ENCODE measurements around the gene SELL. TPM values are rescaled to one million over a fixed set of nuclear protein-coding genes. Genes with fewer than 3 reads are reported as not detected.

SELL gene
- total and polyA plus RNA-seq, 2 of the 4 experiments (the other 2 are of a cell fraction) = not detected

DNA sequence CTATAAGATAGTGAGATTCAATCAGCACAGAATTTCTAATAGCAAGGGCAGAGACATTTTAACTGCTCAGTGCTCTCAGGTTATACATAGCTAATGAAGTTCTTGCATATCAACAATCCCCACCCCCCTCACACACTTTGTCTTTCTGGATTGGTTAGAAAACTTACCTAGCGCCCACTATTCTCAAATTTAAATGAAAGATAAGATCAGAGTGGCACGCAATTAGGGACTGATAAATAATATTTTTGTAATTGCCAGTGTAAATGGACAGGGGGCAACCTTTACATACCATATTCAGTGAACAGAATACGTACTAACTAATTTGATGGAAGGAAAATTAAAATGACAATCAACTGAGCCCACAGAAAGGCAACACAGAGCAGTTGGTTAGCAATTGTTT lies 11.7 kb downstream of the SELL start:
- ATAC-seq (ENCODE audit: low read depth) = no peak
- CTCF ChIA-PET = interaction anchor here (1.7 kb wide), 1 partner anchor 12 kb away, joined by 3 read pairs; no protein-coding TSS in a partner anchor
- no peak overlapping the region for H3K4me3 ChIP-seq (ENCODE audit: insufficient read depth, low read depth, low read length)
- no peak overlapping the region for H3K56ac ChIP-seq (ENCODE audit: extremely low read depth, insufficient read depth, low read length)
- H2BK120ac ChIP-seq (ENCODE audit: low read depth, low read length) = no peak overlapping the region
- in situ Hi-C loops (cut with MboI; ENCODE audit: low sequenced_read_pairs) (no loop called here), dilution Hi-C loops (cut with HindIII; ENCODE audit: low sequenced_read_pairs, unreplicated experiment) (no loop called here), intact Hi-C loops (cut with micrococcal nuclease) (no loop called here)
- no peaks in the 10 kb centered on the region for H3K27me3 ChIP-seq (ENCODE audit: control insufficient read depth, insufficient read depth, low read length)
- H3K23ac ChIP-seq (ENCODE audit: low read depth, low read length) = no peak overlapping the region
- BruUV-seq (replicated peaks) = no TSS peak
- H2AFZ ChIP-seq (replicated peaks; ENCODE audit: low read length, poor library complexity) = no peak overlapping the region
- no peak overlapping the region for H4K8ac ChIP-seq (ENCODE audit: low read depth in 2 of 2, low read length in 2 of 2)
- no peak overlapping the region for H2BK5ac ChIP-seq (ENCODE audit: low read depth, low read length, poor library complexity, severe bottlenecking)
- H3K27ac ChIP-seq (ENCODE audit: insufficient read depth, low read length) = no peak overlapping the region
- H3K9me3 ChIP-seq (ENCODE audit: control insufficient read depth, insufficient read depth, low read length) = no peaks in the 10 kb centered on the region
- H4K91ac ChIP-seq (ENCODE audit: insufficient read depth, low read depth, low read length) = no peak overlapping the region
- no peaks in the 10 kb centered on the region for H3K4me1 ChIP-seq (ENCODE audit: control insufficient read depth, insufficient read depth, low read length)
- H4K5ac ChIP-seq (ENCODE audit: low read depth, low read length) = no peak overlapping the region
- no peak overlapping the region for H3K9ac ChIP-seq (ENCODE audit: low read depth, low read length)
- DNase-seq = no peak
- no peaks in the 10 kb centered on the region for H3K9me1 ChIP-seq (ENCODE audit: insufficient read depth, low read length)
- no peak overlapping the region for H2BK20ac ChIP-seq (ENCODE audit: low read depth, low read length)
- no peak overlapping the region for H2BK15ac ChIP-seq (ENCODE audit: low read depth, low read length)
- H2AK5ac ChIP-seq (ENCODE audit: low read depth, low read length) = no peak overlapping the region
- H2AK9ac ChIP-seq (replicated peaks; ENCODE audit: low read depth, low read length, poor library complexity) = no peak overlapping the region
- POLR2A ChIA-PET (ENCODE audit: unreplicated experiment) = no interaction called here
- TF ChIP-seq, protein P1, sequence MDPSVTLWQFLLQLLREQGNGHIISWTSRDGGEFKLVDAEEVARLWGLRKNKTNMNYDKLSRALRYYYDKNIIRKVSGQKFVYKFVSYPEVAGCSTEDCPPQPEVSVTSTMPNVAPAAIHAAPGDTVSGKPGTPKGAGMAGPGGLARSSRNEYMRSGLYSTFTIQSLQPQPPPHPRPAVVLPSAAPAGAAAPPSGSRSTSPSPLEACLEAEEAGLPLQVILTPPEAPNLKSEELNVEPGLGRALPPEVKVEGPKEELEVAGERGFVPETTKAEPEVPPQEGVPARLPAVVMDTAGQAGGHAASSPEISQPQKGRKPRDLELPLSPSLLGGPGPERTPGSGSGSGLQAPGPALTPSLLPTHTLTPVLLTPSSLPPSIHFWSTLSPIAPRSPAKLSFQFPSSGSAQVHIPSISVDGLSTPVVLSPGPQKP (IDR thresholded peaks at IDR 0.05; ENCODE audit: borderline replicate concordance, low read depth, low read length) = no peak
- TF ChIP-seq, protein P2, sequence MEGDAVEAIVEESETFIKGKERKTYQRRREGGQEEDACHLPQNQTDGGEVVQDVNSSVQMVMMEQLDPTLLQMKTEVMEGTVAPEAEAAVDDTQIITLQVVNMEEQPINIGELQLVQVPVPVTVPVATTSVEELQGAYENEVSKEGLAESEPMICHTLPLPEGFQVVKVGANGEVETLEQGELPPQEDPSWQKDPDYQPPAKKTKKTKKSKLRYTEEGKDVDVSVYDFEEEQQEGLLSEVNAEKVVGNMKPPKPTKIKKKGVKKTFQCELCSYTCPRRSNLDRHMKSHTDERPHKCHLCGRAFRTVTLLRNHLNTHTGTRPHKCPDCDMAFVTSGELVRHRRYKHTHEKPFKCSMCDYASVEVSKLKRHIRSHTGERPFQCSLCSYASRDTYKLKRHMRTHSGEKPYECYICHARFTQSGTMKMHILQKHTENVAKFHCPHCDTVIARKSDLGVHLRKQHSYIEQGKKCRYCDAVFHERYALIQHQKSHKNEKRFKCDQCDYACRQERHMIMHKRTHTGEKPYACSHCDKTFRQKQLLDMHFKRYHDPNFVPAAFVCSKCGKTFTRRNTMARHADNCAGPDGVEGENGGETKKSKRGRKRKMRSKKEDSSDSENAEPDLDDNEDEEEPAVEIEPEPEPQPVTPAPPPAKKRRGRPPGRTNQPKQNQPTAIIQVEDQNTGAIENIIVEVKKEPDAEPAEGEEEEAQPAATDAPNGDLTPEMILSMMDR (conservative IDR thresholded peaks at IDR 0.05; ENCODE audit: low read depth, low read length) = no peak
- no peak for TF ChIP-seq RCOR1 (IDR thresholded peaks at IDR 0.05; ENCODE audit: insufficient replicate concordance, low read length)
- TF ChIP-seq POLR2A (IDR thresholded peaks at IDR 0.05; ENCODE audit: low read depth, low read length) = no peak
- TF ChIP-seq NFE2L2 (IDR thresholded peaks at IDR 0.05; ENCODE audit: low read depth, low read length) = no peak
- H3K4ac ChIP-seq (ENCODE audit: low read depth, low read length) = no peak overlapping the region
- no peak overlapping the region for H3K14ac ChIP-seq (replicated peaks; ENCODE audit: low read depth, low read length)
- no peaks in the 10 kb centered on the region for H3K79me1 ChIP-seq (ENCODE audit: low read depth in 1 of 2, low read length in 2 of 2)
- H3K18ac ChIP-seq (ENCODE audit: low read depth, low read length) = no peak overlapping the region
- no peaks in the 10 kb centered on the region for H3K36me3 ChIP-seq (ENCODE audit: control insufficient read depth, insufficient read depth, low read length)
- WGBS, 2 experiments (ENCODE audit: extremely low coverage in 2 of 2, insufficient read length in 1 of 2) = no CpG with 5 or more reads among the region's 3 CpGs
- H4K20me1 ChIP-seq (ENCODE audit: insufficient read depth, low read length) = no peaks in the 10 kb centered on the region
- no peak overlapping the region for H3K4me2 ChIP-seq (ENCODE audit: low read depth, low read length)

Data from IMR-90 (cell line).